ENCODE measurements around the gene SASH1.

The SASH1 gene

GRCh38 chr6:148431840-148432239, 89.2 kb downstream of the SASH1 start:
- no peak for DNase-seq (ENCODE audit: low read depth, low spot score)

GRCh38 chr6:148432462-148433195, 90.0 kb downstream of the SASH1 start:
- DNase-seq (ENCODE audit: low read depth, low spot score): no peak

- no peak for DNase-seq (ENCODE audit: low read depth, low spot score)
Observed at GRCh38 chr6:148435386-148435785, 92.7 kb downstream of the SASH1 start.

GRCh38 chr6:148436466-148436865, 93.8 kb downstream of the SASH1 start:
- no peak for DNase-seq (ENCODE audit: low read depth, low spot score)

- no peak for DNase-seq (ENCODE audit: low read depth, low spot score)
Observed at GRCh38 chr6:148438632-148439031, 96.0 kb downstream of the SASH1 start.

GRCh38 chr6:148440016-148440415, 97.4 kb downstream of the SASH1 start:
- DNase-seq (ENCODE audit: low read depth, low spot score): no peak

- DNase-seq (ENCODE audit: low read depth, low spot score): no peak
Observed at GRCh38 chr6:148440877-148441453, 98.3 kb downstream of the SASH1 start.

- DNase-seq (ENCODE audit: low read depth, low spot score): no peak
Observed at GRCh38 chr6:148441454-148441911, 98.8 kb downstream of the SASH1 start.

GRCh38 chr6:148443798-148444560, 101.3 kb downstream of the SASH1 start:
- DNase-seq (ENCODE audit: low read depth, low spot score): no peak

GRCh38 chr6:148445116-148445515, 102.5 kb downstream of the SASH1 start:
- DNase-seq (ENCODE audit: low read depth, low spot score): no peak

GRCh38 chr6:148445620-148446019, 103.0 kb downstream of the SASH1 start:
- no peak for DNase-seq (ENCODE audit: low read depth, low spot score)

GRCh38 chr6:148446681-148447080, 104.0 kb downstream of the SASH1 start:
- DNase-seq (ENCODE audit: low read depth, low spot score): no peak

GRCh38 chr6:148447521-148448230, 105.0 kb downstream of the SASH1 start:
- DNase-seq (ENCODE audit: low read depth, low spot score): no peak

GRCh38 chr6:148448369-148449012, 105.9 kb downstream of the SASH1 start:
- DNase-seq (ENCODE audit: low read depth, low spot score): no peak

- DNase-seq (ENCODE audit: low read depth, low spot score): no peak
Observed at GRCh38 chr6:148450866-148451265, 108.2 kb downstream of the SASH1 start.

GRCh38 chr6:148451690-148452089, 109.1 kb downstream of the SASH1 start:
- DNase-seq (ENCODE audit: low read depth, low spot score): no peak

GRCh38 chr6:148452876-148453275, 110.2 kb downstream of the SASH1 start:
- no peak for DNase-seq (ENCODE audit: low read depth, low spot score)

GRCh38 chr6:148453906-148454305, 111.3 kb downstream of the SASH1 start:
- no peak for DNase-seq (ENCODE audit: low read depth, low spot score)

GRCh38 chr6:148455225-148455624, 112.6 kb downstream of the SASH1 start:
- DNase-seq (ENCODE audit: low read depth, low spot score): no peak

- DNase-seq (ENCODE audit: low read depth, low spot score): no peak
Observed at GRCh38 chr6:148455674-148456558, 113.3 kb downstream of the SASH1 start.

All from iPS DF 19.7 (cell line).